GM21515 (cell line): ENCODE results near the gene BPI.
"Not testable (repeated sequence)": the region's sequence is repeated elsewhere in the genome, so short reads cannot be mapped to it uniquely, and the experiment has no call there.

Experiments
- ATAC-seq: cut with Tn5 transposase; IDR thresholded peaks from one replicate; pipeline ENCODE4 v1.9.1; 2021; ENCODE audit not compliant: unreplicated experiment

Gene BPI

GRCh38 chr20:38331814-38332213, 27.9 kb downstream of the BPI start:
- no peak for ATAC-seq

- no peak for ATAC-seq
Observed at GRCh38 chr20:38334016-38334415, 30.1 kb downstream of the BPI start.

- no peak for ATAC-seq
Observed at GRCh38 chr20:38336726-38337125, 32.8 kb downstream of the BPI start.

GRCh38 chr20:38337561-38338140, 33.7 kb downstream of the BPI start:
- ATAC-seq, result no peak

- no peak for ATAC-seq
Observed at GRCh38 chr20:38338849-38339520, 35.0 kb downstream of the BPI start.

- not testable (repeated sequence) for ATAC-seq
Observed at GRCh38 chr20:38339521-38339896, 35.6 kb downstream of the BPI start.

- ATAC-seq, result no peak
Observed at GRCh38 chr20:38339997-38340396, 36.0 kb downstream of the BPI start.

GRCh38 chr20:38340693-38341092, 36.7 kb downstream of the BPI start:
- ATAC-seq, result no peak

- no peak for ATAC-seq
Observed at GRCh38 chr20:38342216-38342615, 38.3 kb downstream of the BPI start.

- no peak for ATAC-seq
Observed at GRCh38 chr20:38342713-38343310, 38.9 kb downstream of the BPI start.

- ATAC-seq, result no peak
Observed at GRCh38 chr20:38343311-38344106, 39.6 kb downstream of the BPI start.

GRCh38 chr20:38344107-38344701, 40.2 kb downstream of the BPI start:
- no peak for ATAC-seq

GRCh38 chr20:38345643-38346042, 41.7 kb downstream of the BPI start:
- ATAC-seq, result no peak

- ATAC-seq, result no peak
Observed at GRCh38 chr20:38346247-38346651, 42.3 kb downstream of the BPI start, which contains the start of gene LBP. LBP (plus strand) TSS chr20:38346482; CDS start chr20:38346517, 35 bp downstream.

GRCh38 chr20:38346741-38347140, 42.8 kb downstream of the BPI start:
- no peak for ATAC-seq

GRCh38 chr20:38349856-38350255, 45.9 kb downstream of the BPI start:
- ATAC-seq, result no peak

- no peak for ATAC-seq
Observed at GRCh38 chr20:38350879-38351775, 47.2 kb downstream of the BPI start.

- no peak for ATAC-seq
Observed at GRCh38 chr20:38353316-38353715, 49.4 kb downstream of the BPI start.

- ATAC-seq, result no peak
Observed at GRCh38 chr20:38354227-38354626, 50.3 kb downstream of the BPI start.
